ENCODE measurements around the gene DHRS3.
A peak's percentile ranks its signal among the peaks of the same experiment; 100 is the strongest.

Gene DHRS3

DNA sequence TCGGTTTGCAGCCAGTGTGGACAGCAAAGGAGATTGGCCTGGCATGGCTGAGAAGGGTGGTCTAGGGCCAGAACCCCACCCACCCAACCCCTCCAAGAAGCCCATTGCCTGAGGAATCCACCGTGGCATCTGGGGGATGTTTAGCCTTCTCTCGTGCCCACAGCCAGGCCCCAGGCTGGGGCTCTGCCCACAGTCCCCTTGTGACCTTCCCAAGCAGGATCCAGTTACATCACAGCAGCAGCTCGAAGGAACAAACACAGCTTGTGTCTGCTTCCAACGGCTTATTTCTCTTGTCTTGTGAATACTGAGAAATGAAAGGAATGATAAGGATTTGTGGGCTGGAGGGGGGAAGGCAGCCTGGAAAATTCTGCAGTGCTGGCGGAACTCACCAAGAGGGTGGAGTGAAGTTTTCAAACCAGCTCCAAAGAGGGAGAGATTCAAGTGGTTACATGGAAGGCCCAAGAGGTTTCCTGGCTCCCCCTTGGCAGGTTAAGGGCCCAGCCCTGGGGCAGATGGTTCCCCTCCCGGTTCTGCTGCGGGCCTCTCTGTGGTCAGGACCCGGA is 61.6 kb downstream of the DHRS3 start:
- peaks cover 0 to 17% of the 10 kb centered on the region in 2 donors for H3K4me1 ChIP-seq (ENCODE audit: control insufficient read depth in 1 of 2, insufficient read depth in 2 of 2, low read length in 2 of 2)
- H3K27ac ChIP-seq (ENCODE audit: low read length), result peak overlapping the region; percentile 72

DNA sequence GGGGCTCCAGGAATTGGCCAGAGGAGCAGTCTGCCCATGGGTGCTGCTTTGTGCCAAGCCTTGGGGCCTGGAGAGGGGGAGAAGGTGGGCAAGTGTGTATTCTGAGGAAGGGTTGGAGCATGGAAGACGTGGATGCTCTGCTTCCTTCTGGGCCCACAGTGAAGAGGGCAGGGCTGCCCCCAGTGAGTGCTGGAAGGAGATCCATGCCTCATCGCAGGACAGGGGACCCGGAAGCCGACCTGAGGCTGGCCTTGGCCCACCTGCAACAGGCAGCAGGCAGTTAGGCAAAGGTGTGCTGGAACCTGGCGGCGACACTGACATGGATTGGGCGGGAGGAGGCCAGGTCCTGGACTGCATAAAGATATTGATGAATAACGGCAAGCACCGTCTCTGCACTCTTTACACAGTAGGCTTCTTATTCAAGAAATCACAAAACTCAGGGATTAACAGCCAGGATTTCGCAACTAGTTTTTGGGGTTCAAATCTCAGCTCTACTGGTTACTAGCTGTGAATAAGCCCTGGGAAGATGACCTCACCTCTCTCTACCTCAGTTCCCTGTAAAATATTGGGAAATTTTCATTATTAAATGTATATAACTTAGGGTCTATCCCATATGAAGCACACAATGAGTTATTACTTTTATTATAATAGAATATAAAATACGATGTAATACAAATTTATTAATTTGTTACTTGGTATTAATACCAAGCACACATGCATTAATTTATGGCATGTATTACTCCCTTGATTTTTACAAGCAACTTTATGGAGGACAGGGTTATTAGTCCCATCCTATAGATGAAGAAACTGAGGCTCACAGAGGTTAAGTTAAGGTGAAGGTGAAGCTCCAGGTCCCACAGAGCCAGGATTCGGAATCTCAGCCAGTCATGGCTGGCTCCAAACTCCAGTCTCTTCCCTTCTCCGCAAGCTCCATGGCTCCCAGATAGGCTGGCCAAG is 62.3 kb downstream of the DHRS3 start:
- H3K4me1 ChIP-seq (ENCODE audit: control insufficient read depth in 1 of 2, insufficient read depth in 2 of 2, low read length in 2 of 2), result peaks cover 0 to 17% of the 10 kb centered on the region in 2 donors
- H3K36me3 ChIP-seq (ENCODE audit: control insufficient read depth in 1 of 2, insufficient read depth in 2 of 2, low read length in 2 of 2), result no peaks in the 10 kb centered on the region
- no peaks in the 10 kb centered on the region for H3K9me3 ChIP-seq (ENCODE audit: control insufficient read depth in 1 of 2, low read length in 2 of 2)
- no peak overlapping the region for H3K4me3 ChIP-seq (ENCODE audit: low read depth in 1 of 2, low read length in 2 of 2)
- no peak overlapping the region for H3K27ac ChIP-seq (ENCODE audit: low read length)
- H3K27me3 ChIP-seq (ENCODE audit: low read depth, low read length), result no peaks in the 10 kb centered on the region

More for the DNA sequence above, 61.6 kb downstream of the DHRS3 start:
- H3K4me3 ChIP-seq (ENCODE audit: low read depth in 1 of 2, low read length in 2 of 2), result no peak overlapping the region
- H3K36me3 ChIP-seq (ENCODE audit: control insufficient read depth in 1 of 2, insufficient read depth in 2 of 2, low read length in 2 of 2), result no peaks in the 10 kb centered on the region
- no peaks in the 10 kb centered on the region for H3K27me3 ChIP-seq (ENCODE audit: low read depth, low read length)
- H3K9me3 ChIP-seq (ENCODE audit: control insufficient read depth in 1 of 2, low read length in 2 of 2), result no peaks in the 10 kb centered on the region

DNA sequence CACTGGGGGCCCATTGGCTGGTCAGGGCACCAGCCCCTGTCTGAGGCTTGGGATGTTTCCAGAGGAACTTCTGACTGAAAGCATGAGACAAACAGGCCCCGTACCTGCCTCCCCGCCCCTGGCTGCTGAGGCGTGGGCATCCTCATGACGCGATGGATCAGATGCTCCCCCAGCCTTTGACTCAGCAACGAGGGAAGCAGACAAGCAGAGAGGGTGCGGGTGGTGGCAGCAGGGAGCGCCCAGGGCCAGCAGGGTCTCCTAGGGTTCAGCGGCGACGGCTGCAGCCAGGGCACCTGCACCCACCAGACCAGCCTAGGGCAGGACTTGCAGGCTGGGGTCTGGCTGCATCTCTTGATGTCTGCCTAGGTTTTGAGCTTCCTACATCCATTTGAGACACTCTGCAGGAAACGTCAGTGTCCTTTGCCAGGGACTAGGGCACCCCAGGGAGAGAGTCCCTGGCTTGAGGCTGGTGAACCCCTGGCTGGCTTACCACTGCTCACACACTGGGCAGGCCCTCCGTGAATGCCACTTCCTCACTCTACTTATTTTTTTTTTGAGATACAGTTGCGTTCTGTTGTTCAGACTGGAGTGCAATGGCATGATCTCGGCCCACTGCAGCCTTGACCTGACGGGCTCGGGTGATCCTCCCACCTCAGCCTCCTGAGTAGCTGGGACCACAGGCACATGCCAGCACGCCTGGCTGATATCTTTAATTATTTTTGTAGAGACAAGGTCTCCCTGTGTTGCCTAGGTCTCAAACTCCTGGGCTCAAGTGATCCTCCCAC is 63.3 kb downstream of the DHRS3 start:
- no peaks in the 10 kb centered on the region for H3K27me3 ChIP-seq (ENCODE audit: low read depth, low read length)
- H3K4me3 ChIP-seq (ENCODE audit: low read depth in 1 of 2, low read length in 2 of 2), result no peak overlapping the region
- no peaks in the 10 kb centered on the region for H3K36me3 ChIP-seq (ENCODE audit: control insufficient read depth in 1 of 2, insufficient read depth in 2 of 2, low read length in 2 of 2)
- H3K9me3 ChIP-seq (ENCODE audit: control insufficient read depth in 1 of 2, low read length in 2 of 2), result no peaks in the 10 kb centered on the region
- H3K4me1 ChIP-seq (ENCODE audit: control insufficient read depth in 1 of 2, insufficient read depth in 2 of 2, low read length in 2 of 2), result peaks cover 0 to 17% of the 10 kb centered on the region in 2 donors
- H3K27ac ChIP-seq (ENCODE audit: low read length), result no peak overlapping the region

DNA sequence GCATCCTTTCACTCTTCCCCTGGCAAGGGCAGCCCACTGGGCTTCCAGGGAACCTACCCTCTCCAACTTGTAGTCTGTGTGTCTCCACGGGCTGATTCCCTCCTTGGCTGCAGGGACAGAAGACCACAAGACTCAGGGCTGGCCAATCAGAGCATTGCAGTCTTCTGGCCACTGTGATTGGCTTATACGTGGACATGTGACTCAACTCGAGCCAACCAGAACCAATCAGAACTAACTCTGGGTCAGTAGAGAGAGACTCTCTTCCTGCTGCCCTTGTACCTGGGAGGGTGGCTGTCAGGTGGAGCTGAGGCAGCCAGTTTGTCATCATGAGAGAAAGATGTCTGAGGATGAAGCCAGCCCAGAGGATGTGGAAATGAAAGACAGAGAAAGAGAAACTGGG is 64.0 kb downstream of the DHRS3 start:
- Histone ChIP-seq H3K9me3 (ENCODE audit: control insufficient read depth in 1 of 2, low read length in 2 of 2) (no peaks in the 10 kb centered on the region), H3K4me1 (ENCODE audit: control insufficient read depth in 1 of 2, insufficient read depth in 2 of 2, low read length in 2 of 2) (peaks cover 0 to 21% of the 10 kb centered on the region in 2 donors), H3K27me3 (ENCODE audit: low read depth, low read length) (no peaks in the 10 kb centered on the region), H3K4me3 (ENCODE audit: low read depth in 1 of 2, low read length in 2 of 2) (no peak overlapping the region), H3K36me3 (ENCODE audit: control insufficient read depth in 1 of 2, insufficient read depth in 2 of 2, low read length in 2 of 2) (no peaks in the 10 kb centered on the region), H3K27ac (ENCODE audit: low read length) (no peak overlapping the region)

DNA sequence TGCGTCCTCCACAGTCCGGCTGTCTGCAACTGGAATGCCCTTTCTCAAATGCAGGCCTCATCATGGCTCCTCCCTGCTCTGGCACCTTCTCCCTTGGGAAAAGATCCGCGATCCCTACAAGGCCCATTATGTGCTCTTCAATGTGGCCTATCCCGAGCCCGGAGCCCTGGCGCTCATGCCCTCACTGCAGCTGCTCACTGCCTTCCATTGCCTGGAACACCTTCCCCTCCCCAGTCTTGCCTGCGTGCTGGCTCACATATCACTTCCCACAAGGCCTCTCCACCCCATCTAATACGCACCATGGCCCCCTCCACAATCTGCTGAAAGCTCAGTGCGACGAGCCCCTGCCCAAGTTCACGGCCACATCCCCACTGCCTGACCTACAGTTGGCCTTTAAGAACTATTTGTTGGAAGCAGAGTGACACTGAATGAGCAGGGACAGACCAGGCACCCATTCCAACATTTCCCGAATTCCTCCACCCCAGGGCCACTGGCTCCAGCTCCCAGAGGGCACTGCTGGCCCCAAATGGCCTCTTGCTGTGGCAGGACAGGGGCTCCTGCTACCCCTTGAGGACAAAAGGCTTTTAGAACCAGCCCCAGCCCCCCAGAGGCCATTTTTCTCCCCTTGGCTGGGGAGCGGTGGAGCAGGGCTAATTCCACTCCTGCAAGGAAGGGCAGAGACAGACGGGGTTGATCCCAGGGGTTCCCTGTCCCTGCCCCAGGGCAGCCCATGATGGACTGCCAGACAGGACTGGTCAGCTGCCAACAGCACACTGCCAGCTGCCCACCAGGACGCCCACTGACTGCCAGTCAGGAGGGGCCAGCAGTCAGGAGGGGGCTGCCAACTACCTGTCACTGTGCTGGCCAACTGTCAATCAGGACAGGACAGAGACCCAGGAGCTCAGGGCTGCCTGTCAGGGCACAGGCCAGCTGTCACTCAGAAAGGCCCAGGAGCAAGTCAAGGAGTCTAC is 64.8 kb downstream of the DHRS3 start:
- Histone ChIP-seq H3K36me3 (ENCODE audit: control insufficient read depth in 1 of 2, insufficient read depth in 2 of 2, low read length in 2 of 2) (no peaks in the 10 kb centered on the region), H3K27ac (ENCODE audit: low read length) (no peak overlapping the region), H3K27me3 (ENCODE audit: low read depth, low read length) (no peaks in the 10 kb centered on the region), H3K4me3 (ENCODE audit: low read depth in 1 of 2, low read length in 2 of 2) (no peak overlapping the region), H3K4me1 (ENCODE audit: control insufficient read depth in 1 of 2, insufficient read depth in 2 of 2, low read length in 2 of 2) (peaks cover 0 to 25% of the 10 kb centered on the region in 2 donors), H3K9me3 (ENCODE audit: control insufficient read depth in 1 of 2, low read length in 2 of 2) (no peaks in the 10 kb centered on the region)

DNA sequence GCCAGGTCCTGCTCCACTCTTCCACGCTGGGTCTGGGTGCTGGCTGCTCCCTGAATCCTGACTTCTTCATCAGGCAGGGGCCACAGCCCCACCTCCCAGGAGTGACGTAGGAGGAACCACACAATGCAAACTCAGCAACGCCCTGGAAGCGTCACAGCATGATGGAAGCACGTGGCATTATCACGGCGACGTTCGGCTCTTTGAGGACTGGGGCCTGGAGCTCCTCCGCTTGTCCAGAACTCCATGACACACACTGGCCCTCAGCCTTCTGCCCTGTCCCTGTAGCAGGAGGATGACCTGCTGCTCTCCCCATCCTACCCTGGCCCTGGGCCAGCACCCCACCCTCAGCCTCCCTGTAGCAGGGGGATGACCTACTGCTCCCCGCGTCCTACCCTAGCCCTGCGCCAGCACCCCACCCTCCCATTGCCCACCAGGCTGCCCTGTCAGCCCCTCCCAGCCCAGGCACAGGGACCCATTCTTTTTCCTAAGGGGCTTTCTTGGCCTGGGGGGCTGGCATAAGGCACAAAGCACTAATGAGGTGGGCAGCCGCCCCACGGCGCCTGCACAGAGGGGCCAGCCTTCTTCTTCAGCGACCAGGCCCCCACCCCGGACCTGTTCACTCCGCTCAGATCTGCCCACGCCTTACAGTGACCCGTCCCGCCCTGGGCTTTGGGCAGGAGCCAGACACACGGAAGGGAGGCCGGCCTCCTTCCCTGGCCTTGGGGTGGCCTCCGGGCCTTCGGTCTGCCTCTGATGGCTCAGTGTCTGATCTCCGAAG is 65.7 kb downstream of the DHRS3 start:
- H3K27ac ChIP-seq (ENCODE audit: low read length), result no peak overlapping the region
- H3K27me3 ChIP-seq (ENCODE audit: low read depth, low read length), result no peaks in the 10 kb centered on the region
- no peak overlapping the region for H3K4me3 ChIP-seq (ENCODE audit: low read depth in 1 of 2, low read length in 2 of 2)
- H3K36me3 ChIP-seq (ENCODE audit: control insufficient read depth in 1 of 2, insufficient read depth in 2 of 2, low read length in 2 of 2), result no peaks in the 10 kb centered on the region
- H3K4me1 ChIP-seq (ENCODE audit: control insufficient read depth in 1 of 2, insufficient read depth in 2 of 2, low read length in 2 of 2), result peaks cover 0 to 28% of the 10 kb centered on the region in 2 donors
- no peaks in the 10 kb centered on the region for H3K9me3 ChIP-seq (ENCODE audit: control insufficient read depth in 1 of 2, low read length in 2 of 2)

DNA sequence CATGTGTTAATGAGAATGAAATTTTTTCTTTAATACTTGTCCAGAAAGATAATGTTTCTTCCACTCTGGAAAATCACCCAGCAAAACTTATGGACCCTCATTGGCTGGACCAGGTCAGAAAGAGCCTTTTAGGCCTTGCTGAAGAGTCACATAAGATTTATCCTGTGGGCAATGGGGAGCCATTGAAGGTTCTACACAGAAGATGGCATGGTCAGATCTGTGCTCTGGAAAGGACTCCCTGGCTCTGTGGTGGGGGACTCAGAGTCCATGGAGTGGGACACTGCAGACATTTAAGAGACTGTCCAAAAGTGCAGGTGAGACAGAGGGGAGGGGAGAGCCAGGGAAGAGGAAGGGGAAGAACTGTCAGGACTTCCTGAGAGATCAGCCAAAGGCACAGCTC is 66.4 kb downstream of the DHRS3 start:
- H3K36me3 ChIP-seq (ENCODE audit: control insufficient read depth in 1 of 2, insufficient read depth in 2 of 2, low read length in 2 of 2), result no peaks in the 10 kb centered on the region
- no peaks in the 10 kb centered on the region for H3K9me3 ChIP-seq (ENCODE audit: control insufficient read depth in 1 of 2, low read length in 2 of 2)
- peaks cover 0 to 24% of the 10 kb centered on the region in 2 donors for H3K4me1 ChIP-seq (ENCODE audit: control insufficient read depth in 1 of 2, insufficient read depth in 2 of 2, low read length in 2 of 2)
- H3K27me3 ChIP-seq (ENCODE audit: low read depth, low read length), result no peaks in the 10 kb centered on the region
- H3K27ac ChIP-seq (ENCODE audit: low read length), result no peak overlapping the region
- no peak overlapping the region for H3K4me3 ChIP-seq (ENCODE audit: low read depth in 1 of 2, low read length in 2 of 2)

DNA sequence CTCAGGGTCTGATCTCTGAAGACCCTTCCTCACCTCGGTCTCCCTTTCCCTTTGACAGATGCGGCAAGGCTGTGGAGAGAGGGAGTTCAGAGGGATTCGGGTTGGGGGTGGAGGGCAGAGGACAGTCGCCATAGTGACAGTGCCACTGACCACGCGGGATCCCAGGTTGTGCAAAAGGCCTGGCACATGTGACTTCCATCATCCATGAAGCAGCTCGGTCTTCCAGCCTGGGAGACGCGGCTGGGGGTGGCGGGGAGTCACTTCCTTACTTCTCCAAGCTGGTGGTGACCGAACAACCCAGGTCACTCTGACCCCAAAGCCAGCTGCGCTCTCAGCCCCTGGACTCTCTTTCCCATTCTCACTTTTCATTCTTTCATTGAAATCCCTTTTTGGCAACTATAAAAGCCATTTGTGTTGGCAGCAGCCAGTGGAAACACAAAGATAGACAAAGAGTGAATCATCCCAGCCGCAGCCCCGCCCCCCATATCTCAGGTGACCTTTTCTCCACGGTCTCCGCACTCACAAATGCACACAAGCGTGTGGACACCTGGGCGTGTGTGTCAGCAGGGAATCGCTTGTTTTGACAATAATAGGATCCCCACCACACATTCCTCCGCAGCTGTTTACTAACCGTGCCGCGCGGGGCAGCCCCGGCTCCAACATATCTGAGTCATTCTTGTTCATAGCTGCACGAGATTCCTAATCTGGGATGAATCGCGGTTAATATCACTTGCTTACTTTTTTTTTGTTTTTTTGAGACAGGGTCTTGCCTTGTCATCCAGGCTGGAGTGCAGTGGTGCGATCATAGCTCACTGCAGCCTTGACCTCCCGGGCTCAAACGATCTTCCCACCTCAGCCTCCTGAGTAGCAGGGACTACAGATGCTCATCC is 68.3 kb downstream of the DHRS3 start:
- Histone ChIP-seq H3K4me1 (ENCODE audit: control insufficient read depth in 1 of 2, insufficient read depth in 2 of 2, low read length in 2 of 2) (peaks cover 0 to 24% of the 10 kb centered on the region in 2 donors), H3K36me3 (ENCODE audit: control insufficient read depth in 1 of 2, insufficient read depth in 2 of 2, low read length in 2 of 2) (no peaks in the 10 kb centered on the region), H3K9me3 (ENCODE audit: control insufficient read depth in 1 of 2, low read length in 2 of 2) (no peaks in the 10 kb centered on the region), H3K4me3 (ENCODE audit: low read depth in 1 of 2, low read length in 2 of 2) (no peak overlapping the region), H3K27me3 (ENCODE audit: low read depth, low read length) (no peaks in the 10 kb centered on the region), H3K27ac (ENCODE audit: low read length) (peak overlapping the region; percentile 23)

DNA sequence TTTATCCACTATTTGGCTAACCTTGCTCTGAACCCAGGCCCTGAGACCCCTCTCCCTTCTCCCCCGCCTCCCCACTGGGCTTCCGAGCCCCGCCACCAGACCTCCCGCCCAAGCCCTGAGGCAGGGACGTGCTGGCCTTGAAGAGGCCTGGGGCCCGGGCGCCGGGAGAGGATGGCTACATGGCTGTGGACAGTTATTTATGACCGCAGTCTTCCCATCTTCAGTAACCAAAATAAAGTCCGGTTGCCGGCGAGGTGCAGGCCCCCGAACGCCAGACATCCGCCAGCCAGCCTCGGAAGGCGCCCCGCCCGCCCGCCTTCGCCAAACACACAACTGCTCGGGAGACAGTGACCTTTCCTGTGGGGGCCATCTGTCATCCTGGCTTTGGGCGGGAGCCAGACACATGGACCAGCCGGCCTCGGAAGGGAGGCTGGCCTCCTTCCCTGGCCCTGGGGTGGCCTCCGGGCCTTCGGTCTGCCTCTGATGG is 69.0 kb downstream of the DHRS3 start:
- no peak overlapping the region for H3K4me3 ChIP-seq (ENCODE audit: low read depth in 1 of 2, low read length in 2 of 2)
- H3K36me3 ChIP-seq (ENCODE audit: control insufficient read depth in 1 of 2, insufficient read depth in 2 of 2, low read length in 2 of 2), result no peaks in the 10 kb centered on the region
- no peaks in the 10 kb centered on the region for H3K27me3 ChIP-seq (ENCODE audit: low read depth, low read length)
- peak overlapping the region; percentile 23 for H3K27ac ChIP-seq (ENCODE audit: low read length)
- peaks cover 0 to 24% of the 10 kb centered on the region in 2 donors for H3K4me1 ChIP-seq (ENCODE audit: control insufficient read depth in 1 of 2, insufficient read depth in 2 of 2, low read length in 2 of 2)
- H3K9me3 ChIP-seq (ENCODE audit: control insufficient read depth in 1 of 2, low read length in 2 of 2), result no peaks in the 10 kb centered on the region

All from muscle layer of duodenum (tissue), 2 donors.